ENCODE results near the gene VMA21. TPM values are rescaled to one million over a fixed set of nuclear protein-coding genes. Genes with fewer than 3 reads are reported as not detected.
A peak's percentile ranks its signal among the peaks of the same experiment; 100 is the strongest.

Gene VMA21, protein sequence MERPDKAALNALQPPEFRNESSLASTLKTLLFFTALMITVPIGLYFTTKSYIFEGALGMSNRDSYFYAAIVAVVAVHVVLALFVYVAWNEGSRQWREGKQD
- total RNA-seq: 27.0 and 43.6 TPM in 2 replicates

DNA sequence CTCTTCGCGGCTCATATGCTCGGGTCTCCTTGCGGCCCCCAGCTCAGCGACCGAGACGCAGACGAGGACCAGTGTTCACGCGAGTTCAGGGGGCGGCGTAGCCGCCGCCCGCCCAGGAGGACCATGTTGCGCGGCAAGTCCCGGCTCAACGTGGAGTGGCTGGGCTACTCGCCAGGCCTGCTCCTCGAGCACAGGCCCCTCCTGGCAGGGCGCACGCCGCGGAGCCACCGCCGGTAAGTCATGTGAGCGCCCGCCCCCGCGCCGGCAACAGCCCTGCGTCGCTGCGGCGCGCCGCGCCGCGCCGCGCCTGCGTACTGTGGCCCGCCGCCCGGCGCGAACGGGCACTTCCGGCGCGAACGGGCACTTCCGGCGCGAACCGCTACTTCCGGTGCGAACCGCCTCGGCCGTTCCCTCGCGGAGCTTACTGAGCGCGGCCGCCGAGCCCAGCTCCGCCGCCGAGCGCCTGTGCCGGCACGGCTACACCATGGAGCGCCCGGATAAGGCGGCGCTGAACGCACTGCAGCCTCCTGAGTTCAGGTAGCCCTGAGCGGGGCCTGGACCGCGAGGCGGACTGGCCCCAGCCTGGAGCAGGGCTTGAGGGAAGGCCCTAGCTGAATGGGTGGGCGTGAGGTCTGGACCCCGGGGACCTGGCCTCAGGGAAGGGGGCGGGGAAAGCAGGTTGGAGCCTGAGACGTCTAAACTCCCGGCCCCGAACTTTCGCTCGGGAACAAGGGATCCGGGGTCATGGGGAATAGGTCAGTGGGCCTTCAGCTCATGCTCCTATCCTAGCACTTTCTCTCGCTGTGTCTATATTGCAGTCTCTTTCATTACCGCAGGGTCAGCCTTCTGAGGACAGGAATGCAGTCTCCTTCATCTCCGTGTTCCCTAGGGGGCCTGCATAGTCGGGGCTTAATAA is at the start of gene VMA21:
Gene VMA21 (plus strand): TSS at position 382 of the 916 bp plus-strand sequence. CDS start 103 bp downstream, at position 485.
- TF ChIP-seq, protein P1, sequence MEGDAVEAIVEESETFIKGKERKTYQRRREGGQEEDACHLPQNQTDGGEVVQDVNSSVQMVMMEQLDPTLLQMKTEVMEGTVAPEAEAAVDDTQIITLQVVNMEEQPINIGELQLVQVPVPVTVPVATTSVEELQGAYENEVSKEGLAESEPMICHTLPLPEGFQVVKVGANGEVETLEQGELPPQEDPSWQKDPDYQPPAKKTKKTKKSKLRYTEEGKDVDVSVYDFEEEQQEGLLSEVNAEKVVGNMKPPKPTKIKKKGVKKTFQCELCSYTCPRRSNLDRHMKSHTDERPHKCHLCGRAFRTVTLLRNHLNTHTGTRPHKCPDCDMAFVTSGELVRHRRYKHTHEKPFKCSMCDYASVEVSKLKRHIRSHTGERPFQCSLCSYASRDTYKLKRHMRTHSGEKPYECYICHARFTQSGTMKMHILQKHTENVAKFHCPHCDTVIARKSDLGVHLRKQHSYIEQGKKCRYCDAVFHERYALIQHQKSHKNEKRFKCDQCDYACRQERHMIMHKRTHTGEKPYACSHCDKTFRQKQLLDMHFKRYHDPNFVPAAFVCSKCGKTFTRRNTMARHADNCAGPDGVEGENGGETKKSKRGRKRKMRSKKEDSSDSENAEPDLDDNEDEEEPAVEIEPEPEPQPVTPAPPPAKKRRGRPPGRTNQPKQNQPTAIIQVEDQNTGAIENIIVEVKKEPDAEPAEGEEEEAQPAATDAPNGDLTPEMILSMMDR (conservative IDR thresholded peaks at IDR 0.05; ENCODE audit: low read depth, low read length): no peak
- DNase-seq (ENCODE audit: low read depth): peak; percentile 6
- peak within 1 kb of the TSS; percentile 80 for H3K4me3 ChIP-seq (ENCODE audit: low read depth, low read length)

DNA sequence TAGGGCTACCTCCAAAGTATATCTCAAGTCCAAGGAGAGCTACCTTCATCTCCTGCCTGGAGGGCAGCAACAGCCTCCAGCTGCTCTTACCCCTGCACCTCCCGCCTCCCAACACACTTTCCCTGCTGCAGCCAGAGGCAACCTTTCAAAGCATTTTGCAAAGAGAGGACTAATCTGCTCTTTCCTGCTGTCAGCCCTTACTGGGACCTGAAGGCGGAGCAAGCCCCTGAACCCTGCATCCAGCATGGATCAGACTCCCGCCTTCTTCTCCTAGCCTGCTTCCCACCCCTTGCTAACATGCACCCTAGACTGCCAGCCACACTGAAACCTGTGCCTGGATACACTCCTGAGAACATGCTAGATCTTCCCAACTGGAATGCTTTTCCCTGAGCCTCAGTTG is 37.7 kb upstream of the VMA21 start:
- DNase-seq (ENCODE audit: low read depth): no peak
- TF ChIP-seq, protein P1 (conservative IDR thresholded peaks at IDR 0.05; ENCODE audit: low read depth, low read length): no peak
- no peak overlapping the region for H3K4me3 ChIP-seq (ENCODE audit: low read depth, low read length)

DNA sequence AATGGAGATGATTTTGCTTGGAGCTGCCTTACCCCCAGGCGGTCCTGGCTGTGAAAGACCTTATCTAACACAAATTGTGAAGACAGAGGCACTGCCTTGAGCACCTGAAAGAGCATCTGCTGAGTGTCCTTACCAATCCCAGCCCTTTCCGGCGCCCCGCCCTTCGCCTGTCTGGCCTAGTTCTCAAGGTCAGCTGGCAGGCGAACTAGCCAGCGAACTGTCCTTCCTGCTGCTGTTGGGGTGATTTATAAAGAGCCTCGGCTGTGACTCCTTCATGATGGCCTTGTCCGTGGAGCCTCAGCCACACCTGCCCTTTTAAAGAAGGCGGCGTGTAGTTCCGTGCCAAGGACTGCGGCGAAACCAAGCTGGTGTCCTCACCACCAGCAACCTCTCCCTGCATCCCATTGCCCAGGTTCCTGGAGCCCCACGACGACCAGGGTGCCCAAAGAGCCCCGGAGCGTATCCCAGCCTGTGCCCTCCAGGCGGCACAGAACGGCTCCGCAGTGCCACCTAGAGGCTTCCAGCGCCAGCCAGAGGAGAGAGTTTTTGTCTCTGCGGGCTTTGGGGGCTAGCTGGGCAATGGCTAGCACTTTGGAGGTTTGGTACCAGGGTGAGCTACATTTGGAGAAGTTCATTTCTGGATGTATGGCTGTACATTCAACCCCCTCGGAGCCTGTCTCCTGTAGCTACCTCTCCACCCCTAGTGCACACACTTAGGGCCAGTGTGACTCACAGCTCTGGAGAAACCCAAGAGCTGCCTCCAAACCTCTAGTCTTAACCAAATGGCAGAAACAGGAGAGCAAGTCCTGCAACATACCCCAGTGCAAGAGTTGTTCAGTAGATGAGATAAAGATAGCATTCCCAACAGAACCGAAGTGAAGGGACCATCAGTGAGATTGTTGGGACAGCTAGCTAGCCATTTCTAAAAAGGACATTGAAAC is 36.8 kb upstream of the VMA21 start:
- DNase-seq (ENCODE audit: low read depth): no peak
- TF ChIP-seq, protein P1 (conservative IDR thresholded peaks at IDR 0.05; ENCODE audit: low read depth, low read length): peak; percentile 69
- H3K4me3 ChIP-seq (ENCODE audit: low read depth, low read length): no peak overlapping the region

DNA sequence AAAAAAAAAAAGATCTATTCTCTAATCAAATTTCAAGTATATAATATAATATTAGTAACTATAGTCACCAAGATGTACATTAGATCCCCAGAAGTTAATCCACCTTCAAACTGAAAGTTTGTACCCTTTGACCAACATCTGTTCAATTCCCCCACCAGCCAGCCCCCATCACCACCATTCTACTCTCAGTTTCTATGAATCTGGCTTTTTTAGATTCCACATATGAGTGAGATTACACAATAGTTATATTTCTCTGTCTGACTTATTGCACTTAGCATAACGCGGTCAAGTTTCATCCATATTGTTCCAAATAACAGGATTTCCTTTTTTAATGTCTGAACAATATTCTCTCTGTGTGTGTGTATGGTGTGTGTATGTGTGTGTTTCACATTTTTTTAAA is 33.7 kb upstream of the VMA21 start:
- H3K4me3 ChIP-seq (ENCODE audit: low read depth, low read length): no peak overlapping the region
- no peak for DNase-seq (ENCODE audit: low read depth)
- TF ChIP-seq, protein P1 (conservative IDR thresholded peaks at IDR 0.05; ENCODE audit: low read depth, low read length): no peak

DNA sequence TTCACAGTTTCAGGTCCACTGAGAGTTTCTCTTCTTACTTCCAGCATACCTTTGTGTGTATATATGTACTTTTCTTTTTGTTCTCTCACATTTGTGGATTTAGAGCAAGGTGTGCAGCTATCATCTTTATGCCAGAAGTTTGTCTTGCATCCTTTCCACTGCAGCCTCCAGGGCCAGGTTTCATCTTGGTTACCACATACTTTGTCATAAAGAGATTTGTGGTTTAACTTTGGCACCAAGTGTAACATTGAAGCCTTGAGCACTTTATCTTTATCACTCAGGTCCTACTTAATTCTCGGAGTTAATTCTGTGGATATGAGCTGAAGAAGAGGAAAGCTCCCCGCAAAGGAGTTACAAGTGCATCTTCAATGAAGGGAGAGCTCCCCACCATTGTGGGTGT is 31.4 kb upstream of the VMA21 start:
- H3K4me3 ChIP-seq (ENCODE audit: low read depth, low read length): no peak overlapping the region
- TF ChIP-seq, protein P1 (conservative IDR thresholded peaks at IDR 0.05; ENCODE audit: low read depth, low read length): no peak
- no peak for DNase-seq (ENCODE audit: low read depth)

DNA sequence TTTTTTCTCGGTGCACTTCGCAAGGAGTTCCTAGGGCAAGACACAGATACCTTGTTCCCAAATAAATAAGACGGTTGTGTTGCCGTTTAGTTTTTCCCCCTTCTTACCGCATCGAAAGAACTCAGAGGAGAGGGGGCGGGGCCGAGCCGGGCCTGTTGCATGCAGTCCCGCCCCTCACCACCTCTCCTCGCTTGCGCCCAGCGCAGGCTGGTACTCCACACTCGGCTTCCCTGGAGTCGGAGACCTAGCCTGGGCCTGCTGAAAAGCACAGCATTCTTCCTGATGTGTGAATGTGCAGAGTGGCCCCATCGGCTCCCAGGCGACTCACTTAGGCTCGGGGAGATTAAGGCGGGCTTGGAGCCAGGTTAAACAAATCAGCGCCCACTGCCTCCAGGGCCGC is 26.1 kb upstream of the VMA21 start:
- DNase-seq (ENCODE audit: low read depth): no peak
- TF ChIP-seq, protein P1 (conservative IDR thresholded peaks at IDR 0.05; ENCODE audit: low read depth, low read length): no peak
- no peak overlapping the region for H3K4me3 ChIP-seq (ENCODE audit: low read depth, low read length)
